GM23338 (cell line): ENCODE data around the gene LAMTOR4. TPM values are rescaled to one million over a fixed set of nuclear protein-coding genes. Genes with fewer than 3 reads are reported as not detected.

Experiments
- ATAC-seq: fragments of 200-7000 bp; cut with Tn5 transposase; 3 replicates; pipeline ENCODE4 v1.9.1; 2020
- DNase-seq: peaks from one replicate; pipeline ENCODE4 v3.0.0-alpha.2; 2015; ENCODE audit warnings: low spot score
- H2AFZ ChIP-seq: fragments of 200-600 bp; sonication (generic); 2 replicates; pipeline ENCODE4 v1.8.0; 2016; ENCODE audit warnings: antibody characterized with exemption, mild to moderate bottlenecking, moderate library complexity
- H3F3A ChIP-seq: fragments of 200-600 bp; sonication (generic); replicated peaks from 2 replicates; pipeline ENCODE4 v1.8.0; 2017; ENCODE audit warnings: antibody characterized with exemption, mixed run types, low read depth
- H3K27ac ChIP-seq: fragments of 200-600 bp; sonication (generic); 2 replicates; pipeline ENCODE4 v1.6.1; 2016; ENCODE audit warnings: low read depth
- H3K27me3 ChIP-seq: fragments of 200-600 bp; sonication (generic); 2 replicates; pipeline ENCODE4 v1.8.0; 2016; ENCODE audit warnings: mild to moderate bottlenecking, mixed run types, moderate library complexity; ENCODE audit not compliant: insufficient read depth
- H3K36me3 ChIP-seq: fragments of 200-600 bp; sonication (generic); 2 replicates; pipeline ENCODE4 v1.8.0; 2016; ENCODE audit warnings: mild to moderate bottlenecking; ENCODE audit not compliant: insufficient read depth
- H3K4me1 ChIP-seq: fragments of 200-600 bp; sonication (generic); 2 replicates; pipeline ENCODE4 v1.8.0; 2016; ENCODE audit warnings: mild to moderate bottlenecking, moderate library complexity; ENCODE audit not compliant: insufficient read depth
- H3K4me2 ChIP-seq: fragments of 200-600 bp; sonication (generic); 2 replicates; pipeline ENCODE4 v1.7.1; 2017; ENCODE audit warnings: mixed run types
- H3K4me3 ChIP-seq: fragments of 200-600 bp; sonication (generic); 2 replicates; pipeline ENCODE4 v1.6.1; 2016; ENCODE audit warnings: mixed run types
- H3K79me2 ChIP-seq: fragments of 200-600 bp; sonication (generic); replicated peaks from 2 replicates; pipeline ENCODE4 v1.8.0; 2017; ENCODE audit warnings: mild to moderate bottlenecking; ENCODE audit not compliant: insufficient read depth
- H3K9me2 ChIP-seq: fragments of 200-600 bp; sonication (generic); 2 replicates; pipeline ENCODE4 v1.8.0; 2017; ENCODE audit not compliant: insufficient read depth
- H4K20me1 ChIP-seq: fragments of 200-600 bp; sonication (generic); replicated peaks from 2 replicates; pipeline ENCODE4 v1.8.0; 2017; ENCODE audit warnings: mild to moderate bottlenecking; ENCODE audit not compliant: insufficient read depth
- H3K27ac Mint-ChIP-seq: 2 replicates; pipeline ENCODE4 v1.8.0; 2020; ENCODE audit warnings: inconsistent platforms, mild to moderate bottlenecking, moderate library complexity, mixed read lengths
- H3K27me3 Mint-ChIP-seq: 3 replicates; pipeline ENCODE4 v1.8.0; 2022; ENCODE audit warnings: low read depth, mild to moderate bottlenecking, moderate library complexity, mixed read lengths, inconsistent platforms; ENCODE audit not compliant: insufficient read depth, poor library complexity
- H3K36me3 Mint-ChIP-seq: 3 replicates; pipeline ENCODE4 v1.8.0; 2021; ENCODE audit warnings: low read depth, mild to moderate bottlenecking, inconsistent platforms, moderate library complexity, mixed read lengths
- H3K4me1 Mint-ChIP-seq: 3 replicates; pipeline ENCODE4 v1.8.0; 2020; ENCODE audit warnings: mild to moderate bottlenecking, inconsistent platforms, mixed read lengths
- H3K4me3 Mint-ChIP-seq: 3 replicates; pipeline ENCODE4 v1.8.0; 2021; ENCODE audit warnings: moderate library complexity, mild to moderate bottlenecking, inconsistent platforms, mixed read lengths
- H3K9me3 Mint-ChIP-seq: 3 replicates; pipeline ENCODE4 v1.8.0; 2020; ENCODE audit warnings: moderate library complexity, mild to moderate bottlenecking, inconsistent platforms, mixed read lengths
- CREB1 ChIP-seq: fragments of 250-450 bp; sonication (Bioruptor Pico); IDR thresholded peaks from 2 replicates; pipeline ENCODE4 v1.5.0; 2020; ENCODE audit warnings: low read depth, mild to moderate bottlenecking, moderate library complexity
- EZH2 ChIP-seq: fragments of 200-600 bp; sonication (generic); IDR thresholded peaks from one replicate; pipeline ENCODE4 v1.8.0; 2017; ENCODE audit warnings: antibody characterized with exemption, mild to moderate bottlenecking, low read depth; ENCODE audit not compliant: unreplicated experiment
- EZH2phosphoT487 ChIP-seq: fragments of 200-600 bp; sonication (generic); IDR thresholded peaks from one replicate; pipeline ENCODE4 v1.8.1; 2018; ENCODE audit warnings: antibody characterized with exemption; ENCODE audit not compliant: unreplicated experiment
- JUNB ChIP-seq: IDR thresholded peaks from one replicate; pipeline ENCODE4 v1.6.1; 2016; ENCODE audit warnings: antibody characterized with exemption; ENCODE audit not compliant: unreplicated experiment
- NANOG ChIP-seq: IDR thresholded peaks from 2 replicates; pipeline ENCODE4 v1.6.1; 2016; ENCODE audit warnings: antibody characterized with exemption, borderline replicate concordance
- POLR2AphosphoS5 ChIP-seq: IDR thresholded peaks from 2 replicates; pipeline ENCODE4 v1.6.1; 2016; ENCODE audit warnings: antibody characterized with exemption, low read depth
- STAT1 ChIP-seq: IDR thresholded peaks from one replicate; pipeline ENCODE4 v1.6.1; 2016; ENCODE audit warnings: antibody characterized with exemption; ENCODE audit not compliant: unreplicated experiment
- ZNF114 ChIP-seq: fragments of 250-450 bp; sonication (Bioruptor Pico); IDR thresholded peaks from 2 replicates; pipeline ENCODE4 v1.5.0; 2020; ENCODE audit warnings: mild to moderate bottlenecking, moderate library complexity
- ZNF331 ChIP-seq: fragments of 250-450 bp; sonication (Bioruptor Pico); IDR thresholded peaks from 2 replicates; pipeline ENCODE4 v1.5.0; 2020; ENCODE audit warnings: low read depth, mild to moderate bottlenecking, moderate library complexity
- polyA plus RNA-seq: library from polyadenylated mRNA; unstranded; fragments of >200 nt; fragmentation: Nextera tagmentation; extraction: Ambion mirVana; gene quantifications from 2 replicates; pipeline ENCODE4 v1.2.1, GENCODE V29; 2016
- total RNA-seq: library from RNA; depleted of rRNA; stranded (reverse); fragments of >200 nt; shearing (Covaris generic); gene quantifications from 2 replicates; pipeline ENCODE4 v1.2.3, GENCODE V29; 2014
- TF ChIP-seq, protein P1 (sequence below): IDR thresholded peaks from 2 replicates; pipeline ENCODE4 v1.6.1; 2016; ENCODE audit warnings: antibody characterized with exemption
- TF ChIP-seq, protein P2 (sequence below): fragments of 250-450 bp; sonication (Bioruptor Pico); IDR thresholded peaks from 2 replicates; pipeline ENCODE4 v1.5.0; 2020; ENCODE audit warnings: mild to moderate bottlenecking, moderate library complexity
- TF ChIP-seq, protein P3 (sequence below): IDR thresholded peaks from one replicate; pipeline ENCODE4 v1.6.1; 2018; ENCODE audit warnings: antibody characterized with exemption; ENCODE audit not compliant: unreplicated experiment
- TF ChIP-seq, protein P4 (sequence below), 2 experiments: fragments of 200-600 bp in 1 of 2; sonication (generic) in 1 of 2; conservative IDR thresholded peaks; 2 replicates each; pipeline versions ENCODE4 v1.5.1 to v1.6.1; 2016 to 2017; ENCODE audit warnings: antibody characterized with exemption in 2 of 2, low read depth in 2 of 2, mild to moderate bottlenecking in 2 of 2, moderate library complexity in 1 of 2

The LAMTOR4 gene
- total and polyA plus RNA-seq, 2 experiments from 2014 or later = 145 to 333 TPM

DNA sequence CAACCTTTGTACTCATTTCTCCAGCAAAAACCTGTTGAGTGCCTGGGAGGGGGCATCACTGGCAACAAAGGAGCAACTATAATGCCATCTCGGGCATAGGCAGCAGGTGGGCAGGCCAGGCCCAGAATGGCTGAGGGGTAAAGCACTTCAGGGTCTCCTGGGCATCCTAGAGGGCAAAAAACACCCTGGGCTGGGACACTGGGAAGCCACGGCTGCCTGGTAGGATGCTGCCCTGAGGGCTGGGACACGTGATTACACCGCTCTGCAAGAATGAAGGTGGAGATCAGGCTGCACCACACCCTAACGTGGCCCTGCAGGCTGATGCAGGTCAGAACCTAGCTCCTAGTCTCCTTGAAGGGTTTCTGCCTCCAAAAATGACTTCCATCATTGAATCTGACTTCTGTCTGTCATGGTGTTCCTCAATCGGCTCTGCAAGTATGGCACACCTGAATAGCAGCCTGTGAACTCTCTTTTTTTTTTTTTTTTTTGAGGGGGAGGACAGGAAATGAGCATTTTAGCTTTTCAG is 14.4 kb downstream of the LAMTOR4 start:
- peaks cover 13% of the 10 kb centered on the region for H3F3A ChIP-seq
- H3K36me3 ChIP-seq = no peaks in the 10 kb centered on the region
- Mint-ChIP-seq H3K9me3 (no peaks in the 10 kb centered on the region), H3K4me3 (no peak overlapping the region), H3K27me3 (peaks cover 37% of the 10 kb centered on the region), H3K4me1 (peaks cover 33% of the 10 kb centered on the region), H3K27ac (no peak overlapping the region), H3K36me3 (no peaks in the 10 kb centered on the region; the same call in 2 of the 3 replicates)
- no peaks in the 10 kb centered on the region for H3K9me2 ChIP-seq
- no peak overlapping the region for H3K4me2 ChIP-seq
- no peaks in the 10 kb centered on the region for H3K79me2 ChIP-seq
- ATAC-seq = 0 out of 3 replicates have a peak, but pooled peaks have one; percentile 2
- H3K4me3 ChIP-seq = no peak overlapping the region
- H4K20me1 ChIP-seq = no peaks in the 10 kb centered on the region
- H3K4me1 ChIP-seq = peaks cover 12% of the 10 kb centered on the region
- H2AFZ ChIP-seq = no peak overlapping the region
- H3K27ac ChIP-seq = no peak overlapping the region
- peaks cover 16% of the 10 kb centered on the region for H3K27me3 ChIP-seq
- TF ChIP-seq, protein P1, sequence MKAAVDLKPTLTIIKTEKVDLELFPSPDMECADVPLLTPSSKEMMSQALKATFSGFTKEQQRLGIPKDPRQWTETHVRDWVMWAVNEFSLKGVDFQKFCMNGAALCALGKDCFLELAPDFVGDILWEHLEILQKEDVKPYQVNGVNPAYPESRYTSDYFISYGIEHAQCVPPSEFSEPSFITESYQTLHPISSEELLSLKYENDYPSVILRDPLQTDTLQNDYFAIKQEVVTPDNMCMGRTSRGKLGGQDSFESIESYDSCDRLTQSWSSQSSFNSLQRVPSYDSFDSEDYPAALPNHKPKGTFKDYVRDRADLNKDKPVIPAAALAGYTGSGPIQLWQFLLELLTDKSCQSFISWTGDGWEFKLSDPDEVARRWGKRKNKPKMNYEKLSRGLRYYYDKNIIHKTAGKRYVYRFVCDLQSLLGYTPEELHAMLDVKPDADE = no peak
- TF ChIP-seq ZNF114 = no peak
- TF ChIP-seq POLR2AphosphoS5 = no peak
- TF ChIP-seq, protein P2, sequence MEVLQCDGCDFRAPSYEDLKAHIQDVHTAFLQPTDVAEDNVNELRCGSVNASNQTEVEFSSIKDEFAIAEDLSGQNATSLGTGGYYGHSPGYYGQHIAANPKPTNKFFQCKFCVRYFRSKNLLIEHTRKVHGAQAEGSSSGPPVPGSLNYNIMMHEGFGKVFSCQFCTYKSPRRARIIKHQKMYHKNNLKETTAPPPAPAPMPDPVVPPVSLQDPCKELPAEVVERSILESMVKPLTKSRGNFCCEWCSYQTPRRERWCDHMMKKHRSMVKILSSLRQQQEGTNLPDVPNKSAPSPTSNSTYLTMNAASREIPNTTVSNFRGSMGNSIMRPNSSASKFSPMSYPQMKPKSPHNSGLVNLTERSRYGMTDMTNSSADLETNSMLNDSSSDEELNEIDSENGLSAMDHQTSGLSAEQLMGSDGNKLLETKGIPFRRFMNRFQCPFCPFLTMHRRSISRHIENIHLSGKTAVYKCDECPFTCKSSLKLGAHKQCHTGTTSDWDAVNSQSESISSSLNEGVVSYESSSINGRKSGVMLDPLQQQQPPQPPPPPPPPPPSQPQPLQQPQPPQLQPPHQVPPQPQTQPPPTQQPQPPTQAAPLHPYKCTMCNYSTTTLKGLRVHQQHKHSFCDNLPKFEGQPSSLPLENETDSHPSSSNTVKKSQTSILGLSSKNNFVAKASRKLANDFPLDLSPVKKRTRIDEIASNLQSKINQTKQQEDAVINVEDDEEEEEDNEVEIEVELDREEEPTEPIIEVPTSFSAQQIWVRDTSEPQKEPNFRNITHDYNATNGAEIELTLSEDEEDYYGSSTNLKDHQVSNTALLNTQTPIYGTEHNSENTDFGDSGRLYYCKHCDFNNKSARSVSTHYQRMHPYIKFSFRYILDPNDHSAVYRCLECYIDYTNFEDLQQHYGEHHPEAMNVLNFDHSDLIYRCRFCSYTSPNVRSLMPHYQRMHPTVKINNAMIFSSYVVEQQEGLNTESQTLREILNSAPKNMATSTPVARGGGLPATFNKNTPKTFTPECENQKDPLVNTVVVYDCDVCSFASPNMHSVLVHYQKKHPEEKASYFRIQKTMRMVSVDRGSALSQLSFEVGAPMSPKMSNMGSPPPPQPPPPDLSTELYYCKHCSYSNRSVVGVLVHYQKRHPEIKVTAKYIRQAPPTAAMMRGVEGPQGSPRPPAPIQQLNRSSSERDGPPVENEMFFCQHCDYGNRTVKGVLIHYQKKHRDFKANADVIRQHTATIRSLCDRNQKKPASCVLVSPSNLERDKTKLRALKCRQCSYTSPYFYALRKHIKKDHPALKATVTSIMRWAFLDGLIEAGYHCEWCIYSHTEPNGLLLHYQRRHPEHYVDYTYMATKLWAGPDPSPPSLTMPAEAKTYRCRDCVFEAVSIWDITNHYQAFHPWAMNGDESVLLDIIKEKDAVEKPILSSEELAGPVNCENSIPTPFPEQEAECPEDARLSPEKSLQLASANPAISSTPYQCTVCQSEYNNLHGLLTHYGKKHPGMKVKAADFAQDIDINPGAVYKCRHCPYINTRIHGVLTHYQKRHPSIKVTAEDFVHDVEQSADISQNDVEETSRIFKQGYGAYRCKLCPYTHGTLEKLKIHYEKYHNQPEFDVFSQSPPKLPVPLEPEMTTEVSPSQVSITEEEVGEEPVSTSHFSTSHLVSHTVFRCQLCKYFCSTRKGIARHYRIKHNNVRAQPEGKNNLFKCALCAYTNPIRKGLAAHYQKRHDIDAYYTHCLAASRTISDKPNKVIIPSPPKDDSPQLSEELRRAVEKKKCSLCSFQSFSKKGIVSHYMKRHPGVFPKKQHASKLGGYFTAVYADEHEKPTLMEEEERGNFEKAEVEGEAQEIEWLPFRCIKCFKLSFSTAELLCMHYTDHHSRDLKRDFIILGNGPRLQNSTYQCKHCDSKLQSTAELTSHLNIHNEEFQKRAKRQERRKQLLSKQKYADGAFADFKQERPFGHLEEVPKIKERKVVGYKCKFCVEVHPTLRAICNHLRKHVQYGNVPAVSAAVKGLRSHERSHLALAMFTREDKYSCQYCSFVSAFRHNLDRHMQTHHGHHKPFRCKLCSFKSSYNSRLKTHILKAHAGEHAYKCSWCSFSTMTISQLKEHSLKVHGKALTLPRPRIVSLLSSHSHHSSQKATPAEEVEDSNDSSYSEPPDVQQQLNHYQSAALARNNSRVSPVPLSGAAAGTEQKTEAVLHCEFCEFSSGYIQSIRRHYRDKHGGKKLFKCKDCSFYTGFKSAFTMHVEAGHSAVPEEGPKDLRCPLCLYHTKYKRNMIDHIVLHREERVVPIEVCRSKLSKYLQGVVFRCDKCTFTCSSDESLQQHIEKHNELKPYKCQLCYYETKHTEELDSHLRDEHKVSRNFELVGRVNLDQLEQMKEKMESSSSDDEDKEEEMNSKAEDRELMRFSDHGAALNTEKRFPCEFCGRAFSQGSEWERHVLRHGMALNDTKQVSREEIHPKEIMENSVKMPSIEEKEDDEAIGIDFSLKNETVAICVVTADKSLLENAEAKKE (CRISPR knock-in tag) = no peak
- TF ChIP-seq, protein P3, sequence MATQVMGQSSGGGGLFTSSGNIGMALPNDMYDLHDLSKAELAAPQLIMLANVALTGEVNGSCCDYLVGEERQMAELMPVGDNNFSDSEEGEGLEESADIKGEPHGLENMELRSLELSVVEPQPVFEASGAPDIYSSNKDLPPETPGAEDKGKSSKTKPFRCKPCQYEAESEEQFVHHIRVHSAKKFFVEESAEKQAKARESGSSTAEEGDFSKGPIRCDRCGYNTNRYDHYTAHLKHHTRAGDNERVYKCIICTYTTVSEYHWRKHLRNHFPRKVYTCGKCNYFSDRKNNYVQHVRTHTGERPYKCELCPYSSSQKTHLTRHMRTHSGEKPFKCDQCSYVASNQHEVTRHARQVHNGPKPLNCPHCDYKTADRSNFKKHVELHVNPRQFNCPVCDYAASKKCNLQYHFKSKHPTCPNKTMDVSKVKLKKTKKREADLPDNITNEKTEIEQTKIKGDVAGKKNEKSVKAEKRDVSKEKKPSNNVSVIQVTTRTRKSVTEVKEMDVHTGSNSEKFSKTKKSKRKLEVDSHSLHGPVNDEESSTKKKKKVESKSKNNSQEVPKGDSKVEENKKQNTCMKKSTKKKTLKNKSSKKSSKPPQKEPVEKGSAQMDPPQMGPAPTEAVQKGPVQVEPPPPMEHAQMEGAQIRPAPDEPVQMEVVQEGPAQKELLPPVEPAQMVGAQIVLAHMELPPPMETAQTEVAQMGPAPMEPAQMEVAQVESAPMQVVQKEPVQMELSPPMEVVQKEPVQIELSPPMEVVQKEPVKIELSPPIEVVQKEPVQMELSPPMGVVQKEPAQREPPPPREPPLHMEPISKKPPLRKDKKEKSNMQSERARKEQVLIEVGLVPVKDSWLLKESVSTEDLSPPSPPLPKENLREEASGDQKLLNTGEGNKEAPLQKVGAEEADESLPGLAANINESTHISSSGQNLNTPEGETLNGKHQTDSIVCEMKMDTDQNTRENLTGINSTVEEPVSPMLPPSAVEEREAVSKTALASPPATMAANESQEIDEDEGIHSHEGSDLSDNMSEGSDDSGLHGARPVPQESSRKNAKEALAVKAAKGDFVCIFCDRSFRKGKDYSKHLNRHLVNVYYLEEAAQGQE = no peak
- TF ChIP-seq ZNF331 (CRISPR knock-in tag) = no peak
- no peak for TF ChIP-seq NANOG
- no peak for TF ChIP-seq STAT1
- TF ChIP-seq EZH2 = no peak
- TF ChIP-seq EZH2phosphoT487 = no peak
- no peak for TF ChIP-seq CREB1 (CRISPR knock-in tag)
- TF ChIP-seq JUNB = no peak
- TF ChIP-seq, protein P4, sequence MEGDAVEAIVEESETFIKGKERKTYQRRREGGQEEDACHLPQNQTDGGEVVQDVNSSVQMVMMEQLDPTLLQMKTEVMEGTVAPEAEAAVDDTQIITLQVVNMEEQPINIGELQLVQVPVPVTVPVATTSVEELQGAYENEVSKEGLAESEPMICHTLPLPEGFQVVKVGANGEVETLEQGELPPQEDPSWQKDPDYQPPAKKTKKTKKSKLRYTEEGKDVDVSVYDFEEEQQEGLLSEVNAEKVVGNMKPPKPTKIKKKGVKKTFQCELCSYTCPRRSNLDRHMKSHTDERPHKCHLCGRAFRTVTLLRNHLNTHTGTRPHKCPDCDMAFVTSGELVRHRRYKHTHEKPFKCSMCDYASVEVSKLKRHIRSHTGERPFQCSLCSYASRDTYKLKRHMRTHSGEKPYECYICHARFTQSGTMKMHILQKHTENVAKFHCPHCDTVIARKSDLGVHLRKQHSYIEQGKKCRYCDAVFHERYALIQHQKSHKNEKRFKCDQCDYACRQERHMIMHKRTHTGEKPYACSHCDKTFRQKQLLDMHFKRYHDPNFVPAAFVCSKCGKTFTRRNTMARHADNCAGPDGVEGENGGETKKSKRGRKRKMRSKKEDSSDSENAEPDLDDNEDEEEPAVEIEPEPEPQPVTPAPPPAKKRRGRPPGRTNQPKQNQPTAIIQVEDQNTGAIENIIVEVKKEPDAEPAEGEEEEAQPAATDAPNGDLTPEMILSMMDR (conservative IDR thresholded peaks at IDR 0.05; ENCODE audit: low read depth in 2 of 2) = no peak
- DNase-seq = peak; percentile 42
